GM19468 (cell line): ENCODE measurements around the gene MBNL1.
A peak's percentile ranks its signal among the peaks of the same experiment; 100 is the strongest.

Source experiments
- ATAC-seq: cut with Tn5 transposase; IDR thresholded peaks from one replicate; pipeline ENCODE4 v1.9.1; 2021; ENCODE audit warnings: mild to moderate bottlenecking, moderate library complexity, moderate number of reproducible peaks; ENCODE audit not compliant: unreplicated experiment; ENCODE audit errors: extremely low read depth

MBNL1 gene

GRCh38 chr3:152505926-152506325 is 237.2 kb downstream of the MBNL1 start:
- ATAC-seq, result peak; percentile 71

GRCh38 chr3:152508705-152509104 is 240.0 kb downstream of the MBNL1 start:
- no peak for ATAC-seq

- peak; percentile 75 for ATAC-seq
These were observed 243.2 kb downstream of the MBNL1 start for GRCh38 chr3:152511904-152512303.

GRCh38 chr3:152513301-152513960 is 244.7 kb downstream of the MBNL1 start:
- ATAC-seq, result no peak
